HG02763 (cell line): Measurements from ENCODE around the gene DNAJA3.
A peak's percentile ranks its signal among the peaks of the same experiment; 100 is the strongest.

Experiments used
- ATAC-seq: cut with Tn5 transposase; IDR thresholded peaks from one replicate; pipeline ENCODE4 v1.9.1; 2021; ENCODE audit warnings: mild to moderate bottlenecking, moderate library complexity; ENCODE audit not compliant: unreplicated experiment

DNAJA3 gene

DNA sequence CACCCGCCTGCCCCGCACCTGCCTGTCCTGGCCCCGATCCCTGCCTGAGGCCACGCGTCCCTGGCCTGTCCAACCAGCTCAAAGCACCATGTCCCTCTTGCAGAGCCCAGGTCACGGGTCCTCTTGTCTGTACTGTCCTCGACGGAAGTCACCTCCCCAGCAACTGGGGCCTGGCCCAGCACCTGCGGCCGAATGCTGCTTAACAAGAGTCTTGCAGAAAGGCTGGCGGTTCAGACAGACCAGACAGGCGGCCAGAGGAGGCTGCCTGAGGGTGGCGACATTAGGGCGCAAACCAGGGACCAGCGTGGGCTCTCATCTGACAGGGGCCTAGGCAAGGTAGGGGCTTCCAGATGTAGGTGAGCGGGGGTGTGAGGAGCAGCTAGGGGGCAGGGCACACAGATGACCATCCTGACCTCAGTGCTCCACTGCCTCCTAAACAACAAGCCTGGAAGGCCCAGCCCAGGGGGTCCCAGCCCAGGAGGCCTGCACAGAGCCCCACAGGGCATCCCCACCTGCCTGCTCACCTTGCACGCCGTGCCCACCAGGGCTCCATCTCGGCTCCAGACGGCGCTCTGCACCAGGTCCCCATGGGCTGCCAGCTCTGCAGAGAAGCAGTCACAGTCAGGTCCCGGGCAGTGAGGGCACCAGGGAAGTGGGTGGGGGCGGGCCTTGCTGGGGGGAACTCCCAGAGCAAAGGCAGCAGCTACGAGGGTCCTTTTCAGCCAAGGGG is 20.5 kb upstream of the DNAJA3 start:
- no peak for ATAC-seq

DNA sequence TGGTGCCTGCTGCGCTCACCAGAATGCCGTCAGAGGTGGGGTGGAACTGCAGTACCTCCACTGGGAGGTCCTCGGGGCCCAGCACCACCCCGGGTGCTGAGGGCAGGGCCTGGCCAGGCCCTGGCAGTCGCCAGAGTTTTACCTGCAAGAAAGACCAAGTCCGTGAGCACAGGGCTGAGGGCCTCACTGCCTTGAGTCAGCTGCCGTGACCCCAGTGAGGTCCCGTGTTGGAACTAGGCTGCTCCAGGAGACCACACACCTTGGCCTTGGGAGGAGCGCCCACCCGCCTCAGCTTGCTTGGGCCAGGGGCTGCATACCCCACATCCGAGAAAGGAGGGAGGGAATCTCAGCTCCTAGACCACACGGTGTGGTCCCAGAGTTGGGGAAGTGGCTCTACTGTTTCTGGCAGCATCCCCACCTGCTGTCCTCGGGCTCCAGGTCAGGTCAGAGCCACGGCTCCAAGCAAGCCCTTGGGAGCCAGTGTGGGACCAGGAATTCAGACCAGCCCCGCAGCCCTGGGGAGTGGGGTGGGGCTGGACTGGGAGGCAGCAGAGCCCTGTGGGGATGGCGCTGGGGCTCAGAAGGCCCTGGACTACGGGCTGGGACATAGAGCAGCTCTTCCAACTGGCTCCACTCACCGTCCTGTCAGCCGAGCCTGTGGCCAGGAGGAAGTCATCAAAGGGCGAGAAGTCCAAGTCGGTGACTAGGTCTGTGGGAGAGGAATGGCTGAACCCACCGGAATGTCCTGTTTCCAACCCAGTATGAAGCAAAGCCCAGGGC is 17.9 kb upstream of the DNAJA3 start:
- ATAC-seq: no peak

DNA sequence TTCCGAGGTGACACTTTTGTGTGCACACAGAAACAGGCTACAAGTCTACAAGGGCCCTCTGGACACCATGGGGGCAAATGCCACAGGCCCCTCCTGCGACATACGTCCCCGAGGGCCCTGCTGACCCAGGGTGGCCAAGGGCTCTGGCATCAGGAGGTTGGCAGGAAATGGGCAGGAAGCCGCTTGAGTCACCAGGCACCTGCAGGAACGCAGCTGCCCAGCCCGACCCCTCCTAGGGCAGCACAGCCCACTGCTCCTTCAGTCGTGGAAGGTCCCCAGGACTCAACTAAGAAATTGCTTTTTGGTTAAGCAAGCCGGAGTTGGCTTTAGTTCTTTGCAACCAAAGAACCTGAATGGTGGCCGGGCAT is 17.4 kb upstream of the DNAJA3 start:
- no peak for ATAC-seq

DNA sequence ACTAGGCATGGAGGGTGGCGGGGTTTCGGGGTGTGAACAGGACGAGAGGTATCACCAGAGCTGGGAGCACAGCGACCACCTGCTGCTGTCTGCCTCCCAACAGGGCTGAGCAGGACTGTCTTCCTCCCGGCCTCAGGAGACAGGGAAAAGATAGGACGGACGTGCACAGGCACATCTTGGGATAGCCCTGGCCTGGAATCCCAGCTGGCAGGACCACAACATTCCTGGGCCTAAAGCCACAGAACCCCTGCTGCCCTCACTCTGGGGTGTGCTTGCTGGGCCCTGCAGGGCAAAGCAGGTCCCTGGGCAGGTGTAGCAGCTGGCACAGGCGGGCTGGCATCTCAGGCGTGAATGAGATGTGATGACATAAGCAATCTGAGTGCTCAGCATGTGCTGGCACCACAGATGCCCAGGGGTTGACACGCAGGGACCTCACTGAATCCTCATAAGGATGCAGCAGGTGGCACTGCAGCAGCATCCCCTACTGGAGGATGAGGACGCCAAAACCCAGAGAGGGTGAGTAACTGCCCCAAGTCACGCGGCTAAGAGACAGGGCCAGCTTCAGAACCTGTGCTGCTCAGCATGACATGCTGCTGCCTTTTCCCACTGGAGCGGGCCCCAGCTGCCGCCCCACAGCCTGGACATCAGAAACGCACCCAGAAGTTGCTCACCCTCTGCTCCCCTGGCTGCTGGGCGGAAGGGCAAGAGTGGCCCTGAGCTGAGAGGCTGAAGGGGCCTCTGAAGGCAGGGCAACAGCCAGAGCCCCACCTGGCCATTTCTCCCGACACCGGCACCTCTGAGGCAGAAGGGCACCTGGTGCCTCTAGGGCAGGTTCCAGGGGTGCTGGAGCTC is 16.4 kb upstream of the DNAJA3 start:
- no peak for ATAC-seq

DNA sequence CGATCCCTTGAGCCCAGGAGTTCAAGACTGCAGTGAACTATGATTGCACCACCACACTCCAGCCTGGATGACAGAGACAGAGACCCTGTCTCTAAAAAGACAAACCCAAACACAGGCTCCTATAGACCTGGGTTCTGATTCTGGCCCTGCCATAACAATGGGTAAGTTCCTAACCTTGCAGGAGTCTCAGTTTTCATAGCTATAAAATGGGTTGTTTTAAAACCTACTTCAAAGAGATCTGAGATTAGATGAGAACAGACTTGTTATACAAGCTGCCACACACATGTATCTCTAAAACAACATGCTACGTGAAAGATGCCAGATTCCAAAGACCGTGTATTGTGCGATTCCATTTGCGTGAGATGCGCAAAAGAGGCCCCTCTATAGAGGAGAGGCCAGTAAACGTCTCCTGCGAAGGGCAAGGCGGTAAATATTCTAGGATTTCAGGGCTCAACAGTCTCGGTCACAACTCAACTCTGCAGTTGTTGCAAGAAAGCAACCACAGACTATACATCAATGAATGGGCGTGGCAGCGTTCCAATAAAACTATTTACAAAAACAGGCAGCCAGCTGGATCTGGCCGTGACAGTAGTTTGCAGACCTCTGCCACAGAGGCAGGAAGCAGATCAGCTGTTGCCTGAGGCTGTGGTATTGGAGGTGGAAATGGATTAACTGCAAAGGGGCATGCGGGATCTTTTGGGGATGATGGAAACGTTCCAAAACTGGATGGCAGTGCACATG is 15.2 kb upstream of the DNAJA3 start:
- no peak for ATAC-seq

DNA sequence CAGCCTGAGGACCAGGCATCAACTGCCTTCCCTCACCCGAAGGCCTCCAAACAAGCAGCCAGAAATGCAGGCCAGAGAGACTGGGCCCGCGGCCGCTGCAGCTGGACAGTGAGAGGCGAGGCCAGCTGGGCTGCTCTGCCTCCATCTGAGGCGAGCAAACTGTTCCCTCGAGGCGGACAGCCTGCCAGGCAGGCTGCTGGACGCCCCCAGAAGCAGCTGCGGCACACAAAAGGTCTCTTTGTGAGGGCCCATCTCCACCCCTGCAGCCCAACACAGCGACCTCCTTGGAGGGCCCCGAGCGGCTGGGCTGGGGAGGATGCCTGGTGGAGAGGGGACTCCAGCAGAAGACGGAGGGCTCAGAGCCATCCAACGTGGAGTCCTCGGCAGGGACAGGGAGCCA is 14.0 kb upstream of the DNAJA3 start:
- ATAC-seq: no peak

DNA sequence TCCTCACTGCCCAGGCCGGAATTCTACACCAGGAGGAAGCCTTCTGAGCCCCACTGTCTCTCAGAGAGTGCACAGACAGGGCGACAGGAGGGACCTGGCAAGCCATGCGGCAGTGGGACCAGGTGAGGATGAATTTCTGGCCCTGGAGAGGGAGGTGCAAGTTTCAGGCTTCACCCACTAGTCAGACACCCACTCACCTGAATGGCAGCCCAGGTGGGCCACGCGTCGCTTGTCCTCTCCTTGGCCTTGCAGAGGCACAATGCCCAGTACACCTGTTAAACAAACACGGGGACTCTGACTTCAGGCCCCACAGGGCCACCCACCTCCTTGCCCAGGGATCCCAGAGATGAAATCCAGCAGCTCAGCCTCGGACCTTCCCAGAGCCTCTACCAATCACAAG is 13.5 kb upstream of the DNAJA3 start:
- no peak for ATAC-seq

DNA sequence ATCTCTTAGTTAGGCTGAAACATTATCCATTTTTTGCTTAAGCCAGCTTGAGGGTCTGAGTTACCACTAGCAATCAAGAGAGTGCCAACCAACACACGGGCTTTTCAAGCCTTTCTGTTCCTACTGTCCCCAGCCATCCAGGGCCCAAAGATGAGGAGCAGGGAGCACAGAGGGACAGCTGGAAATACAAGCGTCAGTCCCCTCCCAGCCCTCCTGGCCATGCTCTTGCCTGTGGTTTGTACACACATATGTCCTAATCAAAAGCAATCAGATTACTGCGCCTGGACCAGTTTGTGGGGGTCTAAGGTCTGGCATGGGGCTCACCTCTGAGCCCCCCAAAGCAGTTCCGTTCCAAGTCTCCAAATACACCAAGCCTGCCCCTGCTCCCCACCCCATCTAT is 12.8 kb upstream of the DNAJA3 start:
- ATAC-seq: no peak

DNA sequence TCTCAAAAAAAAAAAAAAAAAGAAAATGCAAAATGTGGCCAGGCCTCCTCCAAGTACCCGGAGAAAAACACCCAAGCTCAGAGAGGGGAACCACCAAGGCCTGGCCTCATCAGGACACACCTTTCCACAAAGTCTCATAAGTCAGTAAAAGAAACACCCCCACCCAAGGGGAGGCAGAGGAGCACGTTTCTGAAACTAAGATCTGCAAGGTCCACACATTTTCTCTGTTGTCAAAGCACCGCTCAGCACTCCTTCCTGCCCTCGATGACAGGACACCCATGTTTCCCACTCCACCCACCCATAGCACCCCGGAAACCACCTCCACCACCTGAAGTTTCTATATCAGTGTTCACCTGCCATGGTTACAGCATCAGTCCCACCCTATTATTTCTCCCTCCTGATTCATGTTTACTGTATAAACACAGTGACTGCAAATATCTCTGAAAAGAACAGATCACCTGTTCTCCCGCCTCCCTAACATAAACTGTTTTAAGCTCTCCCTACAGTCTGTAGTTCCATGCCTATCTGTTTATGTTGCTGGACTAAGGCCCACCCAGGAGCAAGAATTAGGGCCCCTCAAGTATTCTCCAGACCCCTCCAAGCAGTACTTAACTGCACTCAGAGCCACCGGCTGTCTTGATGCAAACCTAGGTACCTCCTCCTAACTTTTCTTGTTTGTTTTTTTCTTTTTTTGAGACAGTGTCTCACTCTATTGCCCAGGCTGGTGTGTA is 11.3 kb upstream of the DNAJA3 start:
- peak; percentile 52 for ATAC-seq

DNA sequence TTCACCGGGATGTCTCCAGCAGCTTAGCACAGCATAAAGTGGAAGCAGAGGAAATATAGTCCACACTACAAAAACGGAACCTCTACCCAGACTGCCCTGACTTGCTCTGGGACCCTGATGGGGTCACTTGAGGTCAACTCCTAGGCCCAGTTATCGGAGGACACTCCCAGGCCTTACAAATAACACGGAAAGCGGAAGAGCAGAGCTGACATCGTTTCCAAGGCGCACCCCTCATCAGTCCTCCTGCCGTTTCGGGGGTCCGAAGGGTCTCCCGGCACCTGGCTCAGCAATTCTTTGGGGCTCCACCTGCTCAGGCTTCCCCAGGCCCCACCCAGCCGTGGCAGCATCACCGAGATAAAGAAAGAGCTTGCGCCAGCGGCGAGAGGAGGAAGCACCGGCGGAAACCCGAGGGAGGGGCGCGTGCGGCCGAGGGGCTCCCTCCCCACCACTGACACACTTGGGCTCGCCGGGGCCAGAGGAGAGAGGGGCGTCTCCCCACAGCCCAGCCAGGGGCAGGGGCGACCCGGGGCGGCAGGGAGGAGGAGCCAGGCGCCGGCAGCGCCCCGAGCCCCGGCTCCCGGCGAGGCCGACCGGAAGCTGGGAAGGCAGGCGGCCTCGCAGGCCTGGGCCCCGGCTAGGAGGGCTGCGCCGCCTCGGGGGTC is 10.0 kb upstream of the DNAJA3 start:
- ATAC-seq: no peak

DNA sequence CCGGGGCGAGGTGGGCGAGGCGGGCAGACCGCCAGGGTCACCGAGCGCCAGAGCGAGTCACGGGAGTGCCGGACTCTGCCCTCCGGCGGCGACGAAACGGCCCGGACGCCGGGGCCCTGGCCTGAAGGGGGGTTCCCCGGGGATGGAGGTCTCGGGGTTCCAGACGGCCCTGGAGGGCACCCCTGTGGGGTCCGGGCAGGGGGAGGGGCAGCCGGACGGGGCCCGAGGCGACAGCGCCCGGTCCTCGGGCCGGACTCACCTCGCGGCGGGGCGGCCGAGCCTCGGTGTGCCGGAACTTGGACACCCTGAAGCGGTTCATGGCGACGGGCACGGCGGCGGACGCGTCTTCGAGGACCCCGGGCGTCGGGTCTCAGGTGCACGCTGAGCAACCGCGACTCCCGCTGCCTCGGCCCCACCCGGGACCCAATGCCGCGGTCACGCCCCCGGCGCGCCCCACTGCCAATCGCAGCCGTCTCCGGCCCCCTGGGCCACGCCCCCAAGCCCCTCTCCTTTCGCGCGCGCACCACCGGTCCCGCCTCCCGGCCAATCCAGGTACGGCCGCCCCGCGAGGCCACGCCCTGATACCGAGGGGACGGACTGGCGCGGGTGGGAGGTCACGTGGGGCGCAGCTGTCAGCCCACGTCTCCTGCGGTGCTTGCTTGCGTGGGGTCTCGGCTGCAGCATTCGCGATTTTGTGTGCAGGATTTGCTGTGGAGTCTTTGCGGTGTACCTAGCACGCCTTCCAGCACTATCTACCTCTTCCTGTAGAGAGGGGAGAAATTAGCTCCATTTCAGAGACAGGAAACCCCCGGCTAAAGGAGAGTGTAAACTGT is 9.3 kb upstream of the DNAJA3 start, which contains the start of gene CORO7:
CORO7 (minus strand) TSS at position 397 of the 833 bp plus-strand sequence; CDS start at position 319, 78 bp downstream.
- peak; percentile 74 for ATAC-seq

DNA sequence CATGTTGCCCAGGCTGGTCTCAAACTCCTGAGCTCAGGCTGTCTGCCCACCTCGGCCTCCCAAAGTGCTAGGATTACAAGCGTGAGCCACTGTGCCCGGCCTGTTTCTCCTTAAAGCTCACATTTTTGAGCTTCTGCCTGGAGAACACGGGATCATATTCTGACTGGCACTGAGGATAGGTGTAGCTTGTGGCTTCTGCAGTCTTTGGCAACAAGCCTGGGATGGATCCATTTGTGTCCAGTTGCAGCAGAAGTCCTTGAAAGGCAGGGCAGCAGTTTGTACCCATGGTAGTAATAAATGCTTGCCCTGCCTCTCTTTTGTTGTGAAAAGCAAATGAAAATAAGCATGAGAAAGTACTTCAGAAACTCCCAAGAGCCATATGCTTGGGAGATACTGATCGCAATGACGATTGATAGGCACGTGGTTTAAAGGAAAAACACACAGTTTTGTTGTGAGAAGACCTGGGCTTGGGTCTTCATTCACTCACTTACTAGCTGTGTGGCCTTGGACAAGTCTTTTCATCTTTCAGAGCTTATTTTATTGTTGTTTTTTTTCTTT is 6.2 kb upstream of the DNAJA3 start:
- ATAC-seq: no peak

DNA sequence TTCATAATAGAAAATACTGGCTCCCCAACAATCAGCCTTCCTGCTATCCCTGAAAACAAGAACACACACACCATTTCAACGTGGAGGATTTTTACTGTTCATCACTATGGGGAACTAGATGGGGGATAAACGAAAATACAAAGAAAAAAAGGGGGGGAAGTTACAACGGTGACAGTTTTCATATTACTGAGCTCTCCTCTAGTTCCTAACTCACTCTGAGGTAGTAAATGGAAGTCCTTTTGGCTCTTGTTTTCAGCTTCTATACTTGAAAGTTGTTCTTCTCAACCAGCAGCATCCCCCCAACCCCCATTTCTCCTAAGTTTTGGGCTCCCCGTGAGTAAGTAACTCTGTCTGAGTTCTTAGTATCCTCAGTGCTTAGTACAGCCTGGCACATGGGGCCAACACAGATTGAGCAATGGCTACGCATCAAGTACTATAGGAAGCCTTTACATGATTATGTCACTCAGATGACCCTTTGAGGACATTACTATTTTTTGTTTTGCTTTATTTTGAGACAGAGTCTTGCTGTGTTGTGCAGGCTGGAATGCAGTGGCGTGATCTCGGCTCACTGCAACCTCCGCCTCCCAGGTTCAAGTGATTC is 5.1 kb upstream of the DNAJA3 start:
- no peak for ATAC-seq

DNA sequence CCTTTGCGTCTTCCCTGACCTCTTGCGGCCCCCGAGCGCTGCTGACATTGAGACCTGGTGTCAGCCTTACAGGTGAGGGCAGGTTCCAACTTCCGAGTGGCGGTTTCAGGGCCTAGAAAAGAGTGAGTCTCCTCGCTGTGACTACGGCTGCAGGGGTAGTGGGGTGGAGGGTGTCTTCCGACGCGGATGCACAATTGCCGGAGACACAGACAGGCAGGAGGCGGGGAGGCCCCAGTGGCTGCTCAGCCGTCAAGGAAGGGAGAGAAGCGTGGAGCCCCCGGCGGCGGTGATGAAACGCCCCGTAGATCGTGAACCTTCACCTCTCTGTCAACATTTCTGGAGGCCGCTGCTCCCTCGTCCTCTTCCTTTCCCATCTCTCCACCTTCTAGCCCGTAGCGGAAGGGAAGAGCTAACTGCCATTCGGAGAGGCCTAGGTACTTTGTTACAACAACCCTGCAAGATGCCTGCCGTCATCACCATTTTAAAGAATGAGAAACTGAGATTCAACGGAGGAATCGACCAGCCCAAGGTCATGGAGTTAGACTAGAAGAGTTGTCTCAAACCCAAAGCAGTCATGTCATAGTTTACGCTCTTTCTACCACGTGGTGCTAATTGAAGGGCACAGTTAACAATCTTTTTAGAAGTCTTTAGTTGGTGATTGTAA is 485 bp downstream of the DNAJA3 start:
- ATAC-seq: peak; percentile 19

DNA sequence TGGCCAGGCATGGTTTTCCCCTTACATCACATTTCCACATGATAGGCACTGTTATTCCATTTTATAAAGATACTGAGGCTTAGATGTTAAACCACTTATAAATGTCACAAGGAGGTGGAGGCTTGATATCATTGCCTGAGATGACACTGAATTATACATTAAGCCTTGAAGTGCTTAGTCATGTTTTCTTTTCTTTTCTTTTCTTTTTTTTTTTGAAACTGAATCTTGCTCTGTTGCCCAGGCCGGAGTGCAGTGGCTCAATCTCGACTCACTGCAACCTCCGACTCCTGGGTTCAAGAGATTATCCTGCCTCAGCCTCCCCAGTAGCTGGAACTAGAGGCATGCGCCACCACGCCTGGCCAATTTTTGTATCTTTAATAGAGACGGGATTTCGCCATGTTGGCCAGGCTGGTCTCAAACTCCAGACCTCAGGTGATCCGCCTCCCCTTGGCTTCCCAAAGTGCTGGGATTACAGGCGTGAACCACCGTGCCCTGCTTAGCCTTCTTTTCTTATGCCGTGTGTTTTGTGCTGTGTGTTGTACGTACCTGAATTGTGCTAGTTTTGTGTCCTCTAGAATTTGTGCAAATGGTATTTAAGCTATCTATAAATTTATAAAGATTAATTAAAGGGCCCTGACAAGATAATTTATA is 1.2 kb downstream of the DNAJA3 start:
- no peak for ATAC-seq

DNA sequence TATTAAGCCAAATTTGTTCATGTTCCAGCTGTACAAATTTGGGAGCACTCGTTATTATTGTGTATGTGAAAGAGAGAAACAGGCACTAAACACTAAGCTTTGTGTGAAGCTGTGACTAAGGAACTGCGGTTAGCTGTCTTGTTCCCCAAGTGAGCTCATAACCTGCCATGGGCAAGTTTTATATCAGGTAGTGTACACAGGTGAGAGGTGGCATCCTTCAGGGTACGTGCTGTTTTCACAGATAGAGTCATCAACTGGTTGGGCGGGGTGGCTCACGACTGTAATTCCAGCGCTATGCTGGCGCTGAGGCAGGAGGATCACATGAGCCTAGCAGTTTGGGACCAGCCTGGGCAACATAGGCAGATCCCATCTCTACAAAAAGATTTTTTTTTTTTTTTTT is 2.8 kb downstream of the DNAJA3 start:
- ATAC-seq: no peak

DNA sequence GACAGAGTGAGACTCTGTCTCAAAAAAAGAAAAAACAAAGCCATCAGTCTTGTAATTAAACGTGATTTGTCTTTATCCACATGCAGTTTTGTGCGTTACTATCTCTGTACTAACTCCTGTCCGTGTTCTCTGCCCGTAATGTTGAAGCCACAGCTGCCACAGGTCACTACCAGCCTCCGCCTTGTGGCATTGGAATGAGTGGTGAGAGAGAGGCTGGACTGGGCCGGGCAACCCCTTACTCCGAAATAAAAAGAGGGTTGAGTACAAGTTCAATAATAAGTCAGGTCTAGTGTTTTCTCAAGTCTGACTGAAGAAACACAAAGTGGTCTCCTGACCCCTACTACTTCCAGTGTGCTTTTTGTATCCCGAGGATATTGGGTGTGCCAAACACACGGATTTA is 5.4 kb downstream of the DNAJA3 start:
- ATAC-seq: no peak
